Measurements from ENCODE around the gene GABRR3.
A peak's percentile ranks its signal among the peaks of the same experiment; 100 is the strongest.

The GABRR3 gene

GRCh38 chr3:97971679-97972567 lies 63.2 kb downstream of the GABRR3 start, which contains the start of gene RIOX2:
TSS of gene RIOX2 (minus strand) at chr3:97972431. CDS start at chr3:97967593, 4,838 bp downstream.
- in situ Hi-C loops (cut with HindIII; ENCODE audit: low sequenced_read_pairs): no loop called here
- TF ChIP-seq CTCF (IDR thresholded peaks at IDR 0.05; ENCODE audit: low read depth, low read length): peak; percentile 21
- H3K4me3 ChIP-seq (ENCODE audit: low read depth, low read length): peak within 1 kb of the TSS; percentile 55
- DNase-seq (ENCODE audit: low read depth, low spot score): peak; percentile 66

GRCh38 chr3:97970956-97971620 lies 64.0 kb downstream of the GABRR3 start:
- in situ Hi-C loops (cut with HindIII; ENCODE audit: low sequenced_read_pairs): no loop called here
- H3K4me3 ChIP-seq (ENCODE audit: low read depth, low read length): peak overlapping the region; percentile 55
- no peak for TF ChIP-seq CTCF (IDR thresholded peaks at IDR 0.05; ENCODE audit: low read depth, low read length)
- DNase-seq (ENCODE audit: low read depth, low spot score): no peak

DNA sequence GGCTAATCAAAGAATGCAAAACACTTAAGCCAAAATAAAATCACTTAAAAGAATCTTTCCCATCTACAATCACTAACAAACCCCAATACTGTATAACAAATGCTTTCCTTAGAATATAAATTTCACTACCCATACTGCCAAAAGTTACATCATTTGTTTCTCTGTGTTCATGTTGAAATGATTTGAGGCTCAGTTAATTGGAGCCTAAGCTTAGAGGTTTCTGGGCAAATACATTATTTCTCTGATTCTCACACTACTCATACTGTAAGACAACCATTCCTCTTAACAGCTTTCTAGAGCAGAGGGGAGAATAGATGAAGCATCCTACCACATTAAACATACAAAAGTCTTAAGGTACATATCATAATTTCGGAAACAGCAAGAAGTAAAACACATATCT lies 65.0 kb downstream of the GABRR3 start:
- no peak overlapping the region for H3K4me3 ChIP-seq (ENCODE audit: low read depth, low read length)
- TF ChIP-seq CTCF (IDR thresholded peaks at IDR 0.05; ENCODE audit: low read depth, low read length): no peak
- in situ Hi-C loops (cut with HindIII; ENCODE audit: low sequenced_read_pairs): no loop called here
- DNase-seq (ENCODE audit: low read depth, low spot score): no peak

GRCh38 chr3:97969541-97969940 lies 65.6 kb downstream of the GABRR3 start:
- no peak for TF ChIP-seq CTCF (IDR thresholded peaks at IDR 0.05; ENCODE audit: low read depth, low read length)
- DNase-seq (ENCODE audit: low read depth, low spot score): no peak
- in situ Hi-C loops (cut with HindIII; ENCODE audit: low sequenced_read_pairs): no loop called here
- no peak overlapping the region for H3K4me3 ChIP-seq (ENCODE audit: low read depth, low read length)

GRCh38 chr3:97968376-97968775 lies 66.7 kb downstream of the GABRR3 start:
- H3K4me3 ChIP-seq (ENCODE audit: low read depth, low read length): no peak overlapping the region
- DNase-seq (ENCODE audit: low read depth, low spot score): no peak
- in situ Hi-C loops (cut with HindIII; ENCODE audit: low sequenced_read_pairs): no loop called here
- TF ChIP-seq CTCF (IDR thresholded peaks at IDR 0.05; ENCODE audit: low read depth, low read length): no peak

DNA sequence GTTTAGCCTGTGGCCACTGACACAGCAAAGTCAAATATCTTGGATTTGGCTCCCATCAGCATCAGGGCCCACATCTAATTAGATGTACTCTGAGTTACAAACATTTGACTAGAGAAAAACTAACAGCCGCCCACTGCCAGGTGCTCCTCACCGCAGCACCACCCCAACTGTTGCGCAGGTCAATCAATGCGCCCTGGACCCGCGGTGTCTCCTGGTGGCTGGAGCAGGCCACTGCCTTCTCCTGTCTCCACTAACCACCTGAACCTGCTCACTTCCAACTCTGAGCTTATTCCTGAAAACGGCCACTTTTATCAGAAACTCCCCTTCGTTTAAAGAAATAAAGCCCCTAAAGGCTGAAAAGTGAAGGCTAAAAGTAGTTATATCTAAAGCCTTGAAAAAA lies 67.1 kb downstream of the GABRR3 start:
- TF ChIP-seq CTCF (IDR thresholded peaks at IDR 0.05; ENCODE audit: low read depth, low read length): peak; percentile 13
- no peak for DNase-seq (ENCODE audit: low read depth, low spot score)
- H3K4me3 ChIP-seq (ENCODE audit: low read depth, low read length): no peak overlapping the region
- in situ Hi-C loops (cut with HindIII; ENCODE audit: low sequenced_read_pairs): no loop called here

All from astrocyte of the spinal cord (primary cell).